Transverse colon (tissue), 4 donors: Measurements from ENCODE around the gene ESCO1. TPM values are rescaled to one million over a fixed set of nuclear protein-coding genes. Genes with fewer than 3 reads are reported as not detected.

ENCODE experiments used
- DNase-seq: peaks from one replicate; pipeline ENCODE4 v3.0.0-alpha.2; 2019
- H3K27ac ChIP-seq, 4 donors: fragments of 200-600 bp; sonication (generic); 2 replicates each; pipeline ENCODE4 v1.5.1; 2016 to 2018; ENCODE audit warnings: inconsistent platforms in 4 of 4
- H3K27me3 ChIP-seq: fragments of 200-600 bp; sonication (generic); 2 replicates; pipeline ENCODE4 v1.5.1; 2017; ENCODE audit warnings: inconsistent platforms
- H3K36me3 ChIP-seq, 4 donors: fragments of 200-600 bp; sonication (generic); 2 replicates each; pipeline ENCODE4 v1.5.1; 2017 to 2019; ENCODE audit warnings: inconsistent platforms in 4 of 4
- H3K4me1 ChIP-seq, 4 donors: fragments of 200-600 bp; sonication (generic); 2 replicates each; pipeline ENCODE4 v1.5.1; 2017 to 2020; ENCODE audit warnings: inconsistent platforms in 4 of 4
- H3K4me3 ChIP-seq, 4 donors: fragments of 200-600 bp; sonication (generic); 1 replicate in 1 of 4; 2 replicates in 3 of 4; pipeline versions ENCODE4 v1.5.1 to v1.6.1; 2017 to 2019; ENCODE audit warnings: inconsistent platforms in 4 of 4
- H3K9me3 ChIP-seq, 2 donors: fragments of 200-600 bp; sonication (generic); 2 replicates each; pipeline ENCODE4 v1.5.1; 2017 to 2019; ENCODE audit warnings: inconsistent platforms in 2 of 2
- CTCF ChIP-seq, 5 experiments: fragments of 200-600 bp in 3 of 5; fragments of 450-650 bp in 2 of 5; sonication (generic) in 3 of 5; IDR thresholded peaks; 1 replicate in 2 of 5; 2 replicates in 3 of 5; pipeline ENCODE4 v1.5.1; 2016 to 2017; ENCODE audit warnings: antibody characterized with exemption in 5 of 5, inconsistent platforms in 3 of 5, mild to moderate bottlenecking in 2 of 5, moderate library complexity in 1 of 5
- EP300 ChIP-seq: sonication (generic); formaldehyde crosslinking; IDR thresholded peaks from one replicate; pipeline ENCODE4 v1.6.1; 2017; ENCODE audit warnings: antibody characterized with exemption, low read depth
- POLR2A ChIP-seq: fragments of 450-650 bp; IDR thresholded peaks from one replicate; pipeline ENCODE4 v1.6.1; 2016; ENCODE audit warnings: antibody characterized with exemption, mild to moderate bottlenecking, moderate library complexity
- POLR2AphosphoS5 ChIP-seq, 3 donors: sonication (generic); formaldehyde crosslinking; IDR thresholded peaks; one replicate each; pipeline ENCODE4 v1.6.1; 2016; ENCODE audit warnings: antibody characterized with exemption in 3 of 3
- WGBS, 2 donors: methylation state at CpG; one replicate each; pipeline ENCODE4 v1.1.5; 2018; ENCODE audit warnings: low coverage in 1 of 2; 5-methylcytosine and 5-hydroxymethylcytosine counted together
- in situ Hi-C, 4 donors: fragments of 200-750 bp; cut with MboI; loops; one replicate each; pipeline versions ENCODE4 v1.15.0 to v1.15.1; 2017; ENCODE audit warnings: low sequenced_read_pairs in 3 of 4, low pct_ligation_motif_present in 1 of 4, low pct_unique_long_range_greater_than_20kb in 1 of 4
- intact Hi-C: fragments of 100-400 bp; cut with DNase I; formaldehyde crosslinking; loops from one replicate; pipeline ENCODE4 v1.15.1; 2023; ENCODE audit warnings: low total_unique reads
- total RNA-seq, 4 donors: library from RNA; depleted of rRNA; stranded (reverse); fragments of >200 nt; gene quantifications; one replicate each; pipeline ENCODE4 v1.1.0, GENCODE V29; 2016

Gene ESCO1
- total RNA-seq, 4 donors from 2014 or later = 7.1 to 39.0 (median 18.6) TPM

DNA sequence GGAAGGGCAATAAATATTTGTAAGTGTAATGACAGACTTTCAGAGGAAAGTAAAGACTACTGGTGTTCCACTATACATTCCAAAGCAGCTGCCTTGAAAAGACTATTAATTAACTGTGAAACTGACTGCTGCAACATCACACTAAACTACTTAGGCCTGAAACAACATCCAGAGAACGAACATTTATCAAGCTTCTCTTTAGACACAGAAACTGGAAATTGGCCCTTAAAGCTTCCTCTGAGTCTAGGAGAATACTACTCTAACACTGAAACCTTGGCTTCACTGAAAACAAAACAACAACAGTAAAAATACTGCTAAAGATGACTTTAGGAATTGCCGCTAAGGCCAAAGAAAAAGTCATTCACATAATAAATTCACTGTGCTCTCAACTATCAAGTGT lies 74.6 kb downstream of the ESCO1 start:
- 73 to 91% methylated on average over 2 of the region's 2 CpGs for WGBS, 2 donors
- intact Hi-C loops (no loop called here), in situ Hi-C loops (no loop called here)
- no peak for TF ChIP-seq CTCF (IDR thresholded peaks at IDR 0.05)
- no peak for TF ChIP-seq EP300
- TF ChIP-seq POLR2AphosphoS5 (IDR thresholded peaks at IDR 0.05) = no peak
- TF ChIP-seq POLR2A = no peak
- no peak overlapping the region for H3K4me3 ChIP-seq
- DNase-seq = no peak
- H3K4me1 ChIP-seq = no peaks in the 10 kb centered on the region
- peaks cover 0 to 27% (median 7%) of the 10 kb centered on the region in 4 donors for H3K36me3 ChIP-seq
- H3K27me3 ChIP-seq = no peaks in the 10 kb centered on the region
- H3K9me3 ChIP-seq = no peaks in the 10 kb centered on the region
- no peak overlapping the region for H3K27ac ChIP-seq

- in situ Hi-C loops (no loop called here), intact Hi-C loops (no loop called here)
- Histone ChIP-seq H3K36me3 (peaks cover 0 to 18% (median 4%) of the 10 kb centered on the region in 4 donors), H3K27me3 (no peaks in the 10 kb centered on the region), H3K27ac (no peak overlapping the region), H3K4me3 (no peak overlapping the region), H3K9me3 (no peaks in the 10 kb centered on the region), H3K4me1 (no peaks in the 10 kb centered on the region)
- TF ChIP-seq POLR2A (no peak), EP300 (no peak), POLR2AphosphoS5 (IDR thresholded peaks at IDR 0.05) (no peak), CTCF (IDR thresholded peaks at IDR 0.05) (no peak)
- DNase-seq = no peak
- WGBS, 2 donors = 93 to 100% methylated on average over 2 to 6 of the region's 6 CpGs
These were observed 78.0 kb downstream of the ESCO1 start for GRCh38 chr18:21522530-21522929.

GRCh38 chr18:21513741-21514140 lies 86.8 kb downstream of the ESCO1 start:
- DNase-seq = no peak
- in situ Hi-C loops (no loop called here), intact Hi-C loops (no loop called here)
- no peak overlapping the region for H3K4me3 ChIP-seq
- no peaks in the 10 kb centered on the region for H3K27me3 ChIP-seq
- no peak overlapping the region for H3K27ac ChIP-seq
- H3K4me1 ChIP-seq = no peaks in the 10 kb centered on the region
- H3K9me3 ChIP-seq = no peaks in the 10 kb centered on the region
- no peak for TF ChIP-seq POLR2A
- no peaks in the 10 kb centered on the region for H3K36me3 ChIP-seq
- 93 to 94% methylated on average over 4 to 5 of the region's 5 CpGs for WGBS, 2 donors

- intact Hi-C loops (no loop called here), in situ Hi-C loops (no loop called here)
- no peaks in the 10 kb centered on the region for H3K36me3 ChIP-seq
- H3K27me3 ChIP-seq = no peaks in the 10 kb centered on the region
- 100% methylated on average over 1 to 2 of the region's 2 CpGs for WGBS, 2 donors
- no peaks in the 10 kb centered on the region for H3K4me1 ChIP-seq
- TF ChIP-seq EP300 (no peak), POLR2AphosphoS5 (IDR thresholded peaks at IDR 0.05) (no peak), POLR2A (no peak), CTCF (IDR thresholded peaks at IDR 0.05) (no peak)
- no peak overlapping the region for H3K27ac ChIP-seq
- no peak for DNase-seq
- no peaks in the 10 kb centered on the region for H3K9me3 ChIP-seq
- no peak overlapping the region for H3K4me3 ChIP-seq
These were observed 87.2 kb downstream of the ESCO1 start for GRCh38 chr18:21513292-21513691.

DNA sequence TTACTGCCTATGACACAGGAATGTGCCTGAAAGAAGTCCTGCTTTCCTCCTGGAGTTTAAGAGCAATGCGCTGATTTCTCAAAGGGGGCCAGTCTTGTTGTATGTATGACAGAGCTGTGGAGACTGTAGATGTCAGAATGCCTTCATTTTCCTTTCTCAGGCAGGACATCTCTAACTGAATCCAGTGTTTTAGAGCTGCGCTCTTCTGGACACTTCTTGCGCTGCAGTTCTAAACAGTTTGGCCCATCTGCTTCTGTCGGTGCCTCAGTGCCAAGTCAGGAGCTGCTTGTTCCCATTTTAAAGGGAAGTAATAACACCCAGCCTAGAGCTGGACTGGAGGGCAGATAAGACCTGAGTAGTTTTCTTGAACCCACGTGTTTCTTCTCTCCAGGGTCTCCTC lies 91.4 kb downstream of the ESCO1 start:
- H3K36me3 ChIP-seq = no peaks in the 10 kb centered on the region
- no peaks in the 10 kb centered on the region for H3K27me3 ChIP-seq
- DNase-seq = no peak
- no peak overlapping the region for H3K27ac ChIP-seq
- in situ Hi-C loops (no loop called here), intact Hi-C loops (no loop called here)
- TF ChIP-seq EP300 (no peak), POLR2AphosphoS5 (IDR thresholded peaks at IDR 0.05) (no peak), CTCF (IDR thresholded peaks at IDR 0.05) (no peak), POLR2A (no peak)
- H3K9me3 ChIP-seq = no peaks in the 10 kb centered on the region
- 86 to 90% methylated on average over 3 to 5 of the region's 5 CpGs for WGBS, 2 donors
- no peaks in the 10 kb centered on the region for H3K4me1 ChIP-seq
- H3K4me3 ChIP-seq = no peak overlapping the region
